GM10847 (cell line): ENCODE data around the gene JAZF1.

Source experiments
- POLR2A ChIP-seq: IDR thresholded peaks from 2 replicates; pipeline ENCODE4 v1.6.1; 2011; ENCODE audit not compliant: insufficient read length; ENCODE audit errors: extremely low read depth

JAZF1 gene

DNA sequence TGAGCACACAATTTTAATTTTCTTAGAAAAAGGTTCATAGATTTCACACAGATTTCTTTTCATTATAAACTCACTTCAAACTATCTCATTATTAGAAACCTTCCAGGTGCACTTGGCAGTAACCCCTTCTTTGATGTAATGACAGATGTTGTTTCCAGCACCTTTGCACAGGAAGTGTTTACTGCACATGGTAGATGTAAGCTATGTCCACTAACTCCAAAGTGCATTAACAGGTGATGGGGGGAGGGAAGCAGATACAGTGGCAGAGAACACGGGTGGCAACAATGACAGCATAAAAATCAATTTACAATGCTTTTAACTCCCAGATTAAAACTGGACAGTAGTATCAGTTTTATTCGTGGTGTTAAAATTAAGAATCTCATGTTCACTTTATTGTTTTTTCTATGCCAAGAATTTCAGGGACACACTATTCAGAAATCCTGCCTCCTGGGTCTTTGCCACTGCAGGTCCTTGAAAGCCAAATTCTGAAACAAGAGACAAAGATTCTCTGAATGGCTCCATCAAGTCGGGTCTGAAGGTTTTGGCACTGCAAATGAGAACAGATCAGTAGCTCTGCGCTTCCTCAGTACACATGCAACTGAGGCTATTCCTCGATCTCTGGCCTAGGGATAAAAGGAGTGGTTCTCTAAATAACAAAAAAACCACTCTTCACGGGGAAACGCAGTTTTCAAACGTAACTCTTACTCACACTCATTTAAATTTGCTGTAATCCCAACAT lies 187.7 kb downstream of the JAZF1 start:
- no peak for TF ChIP-seq POLR2A

GRCh38 chr7:27992097-27992496 lies 188.5 kb downstream of the JAZF1 start:
- no peak for TF ChIP-seq POLR2A

DNA sequence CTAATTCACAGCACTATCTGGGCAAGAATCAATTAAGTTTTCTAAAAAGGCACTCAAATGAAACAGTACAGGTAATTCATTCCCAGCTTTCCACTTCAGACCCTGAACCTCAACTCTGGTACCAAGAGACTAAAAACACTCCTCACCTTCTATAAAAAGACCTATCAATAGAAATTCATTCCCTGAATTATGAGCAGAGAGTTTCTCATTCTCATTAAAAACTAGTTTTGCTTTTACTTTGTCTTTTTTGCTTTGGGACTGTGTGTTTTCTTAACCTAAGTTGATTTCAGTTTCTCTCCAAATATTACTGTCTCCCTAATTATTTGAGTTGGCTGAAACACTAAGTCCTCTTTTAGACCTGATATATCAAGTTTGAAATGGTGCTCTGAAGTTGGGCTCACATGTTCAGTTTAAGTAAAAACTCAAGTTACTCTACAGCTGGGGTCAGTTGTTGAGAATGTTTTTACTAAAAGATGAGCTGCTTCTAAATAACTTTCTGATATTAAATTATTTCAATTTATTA lies 189.5 kb downstream of the JAZF1 start:
- TF ChIP-seq POLR2A = no peak

DNA sequence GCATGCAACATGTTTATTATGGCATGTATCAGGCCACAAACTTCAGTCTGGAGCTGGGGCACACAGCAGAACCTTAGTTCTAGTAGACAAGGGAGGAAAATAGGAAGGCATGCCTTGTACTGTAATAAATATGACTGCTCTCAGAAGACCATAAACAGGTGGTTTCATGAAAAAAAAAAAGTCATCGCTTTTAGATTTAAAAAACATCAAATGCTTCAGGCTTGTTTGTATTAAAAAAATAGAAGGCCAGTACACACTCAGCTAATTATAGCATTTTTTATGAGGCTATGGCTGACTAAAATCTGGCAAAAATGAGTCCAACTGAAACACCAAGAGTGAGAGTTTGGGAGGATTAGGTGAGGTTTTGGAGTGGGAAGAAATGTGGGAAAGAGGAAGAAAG lies 204.1 kb downstream of the JAZF1 start:
- TF ChIP-seq POLR2A = no peak

- TF ChIP-seq POLR2A = no peak
These were observed 207.0 kb downstream of the JAZF1 start for GRCh38 chr7:27973625-27974024.

GRCh38 chr7:27972276-27972675 lies 208.3 kb downstream of the JAZF1 start:
- TF ChIP-seq POLR2A = no peak

DNA sequence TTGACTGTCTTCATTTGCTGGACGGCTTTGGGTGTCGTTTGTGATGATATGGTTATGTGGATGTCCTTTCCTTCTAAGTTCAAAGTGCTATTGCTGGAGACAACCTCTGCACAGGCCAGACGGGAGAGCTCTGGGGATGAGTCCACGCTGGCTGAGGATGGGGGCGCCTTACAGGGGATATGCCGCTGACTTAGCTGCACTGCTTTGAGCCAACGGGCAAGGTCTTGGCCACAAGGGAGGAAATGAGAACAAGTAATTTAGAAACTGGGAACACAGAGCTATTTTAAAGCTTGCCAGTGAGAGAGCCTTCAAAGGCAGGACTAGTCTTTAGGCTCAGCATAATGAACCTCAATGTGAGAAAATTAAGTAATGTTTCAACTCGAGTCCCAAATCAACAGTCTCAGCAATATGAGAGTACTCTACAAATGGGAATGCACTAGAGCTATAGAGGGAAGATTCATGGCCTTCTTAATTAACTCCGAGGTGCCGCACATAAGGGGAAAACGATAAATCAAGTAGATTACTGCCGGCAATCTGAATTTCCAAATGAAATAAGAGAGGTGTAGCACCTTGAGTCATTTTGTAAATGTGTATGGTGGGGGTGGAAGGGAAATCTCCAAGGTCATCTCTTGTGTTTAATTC lies 209.3 kb downstream of the JAZF1 start:
- no peak for TF ChIP-seq POLR2A

- no peak for TF ChIP-seq POLR2A
These were observed 210.2 kb downstream of the JAZF1 start for GRCh38 chr7:27970350-27970749.

DNA sequence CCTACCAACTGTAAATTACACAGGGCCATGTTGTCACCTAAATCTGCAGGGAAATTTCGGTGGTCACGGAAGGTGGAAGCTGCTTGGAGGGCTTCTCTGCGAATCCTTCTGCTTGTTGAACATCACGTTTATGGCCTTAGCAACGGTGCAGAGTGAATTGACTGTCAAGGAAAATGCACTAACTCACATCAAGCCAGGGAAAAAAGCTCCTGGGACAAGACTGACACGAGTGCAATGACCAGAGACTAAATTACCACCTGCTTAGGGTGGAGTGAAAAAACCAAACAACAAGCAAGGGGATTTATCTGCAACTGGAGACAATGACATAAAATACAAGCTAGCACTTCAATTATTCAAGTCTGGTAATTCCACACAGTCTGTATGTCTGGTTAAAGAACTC lies 211.2 kb downstream of the JAZF1 start:
- no peak for TF ChIP-seq POLR2A

DNA sequence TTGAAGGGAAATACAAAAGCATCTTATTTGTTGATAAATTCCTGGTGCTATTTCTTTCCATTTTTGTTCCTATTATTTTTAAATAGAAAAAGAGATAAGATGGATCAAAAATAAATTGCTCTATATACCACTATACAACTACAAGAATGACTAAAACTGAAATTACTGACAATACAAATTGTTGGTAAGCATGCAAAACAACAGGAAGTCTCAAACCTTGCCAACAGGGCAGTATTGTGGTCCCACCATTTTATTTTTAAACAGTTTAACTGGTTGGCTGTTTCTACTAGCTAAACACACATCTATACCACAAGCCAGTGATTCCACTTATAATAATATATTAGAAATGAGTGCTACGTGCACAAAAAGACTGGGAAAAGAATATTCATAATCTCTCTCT lies 213.0 kb downstream of the JAZF1 start:
- TF ChIP-seq POLR2A = no peak

GRCh38 chr7:27966219-27966780 lies 214.3 kb downstream of the JAZF1 start:
- no peak for TF ChIP-seq POLR2A

GRCh38 chr7:27965650-27966049 lies 214.9 kb downstream of the JAZF1 start:
- no peak for TF ChIP-seq POLR2A

DNA sequence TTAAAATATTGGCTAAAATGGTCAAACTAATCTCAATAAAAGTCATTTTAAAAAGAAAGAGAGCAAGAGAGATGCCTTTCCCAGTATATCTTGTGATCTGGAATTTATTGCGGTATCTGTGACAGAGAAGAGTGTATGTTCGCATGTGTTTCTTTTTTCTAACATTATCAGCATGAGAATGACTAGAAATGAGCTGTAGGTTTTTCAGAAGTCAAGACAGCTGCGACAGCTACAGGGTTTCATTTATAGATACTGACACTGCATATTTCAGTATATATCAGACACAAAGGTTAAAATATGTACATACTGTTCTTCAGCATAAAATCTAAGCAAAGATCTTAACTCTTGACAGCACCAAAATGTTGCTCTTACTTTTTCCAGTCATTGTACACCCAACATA lies 215.8 kb downstream of the JAZF1 start:
- TF ChIP-seq POLR2A = no peak

DNA sequence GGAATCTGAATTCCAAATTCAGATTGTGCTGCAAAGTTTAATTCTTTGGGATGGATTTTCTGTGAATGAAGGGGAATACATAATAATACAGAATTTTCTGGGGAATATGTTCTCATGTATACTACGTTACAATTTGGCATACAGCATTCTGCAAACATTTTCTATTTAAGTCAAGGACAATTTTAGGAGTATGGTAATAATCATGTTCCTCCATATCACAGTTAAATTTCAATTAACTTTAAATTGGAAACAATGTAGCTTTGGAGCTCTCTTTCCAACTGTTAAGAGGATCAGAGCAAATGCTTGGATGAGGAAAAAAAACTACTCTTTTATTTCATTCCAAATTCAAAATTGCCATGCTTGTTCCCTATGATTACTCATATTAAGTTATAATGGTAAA lies 217.5 kb downstream of the JAZF1 start:
- no peak for TF ChIP-seq POLR2A

DNA sequence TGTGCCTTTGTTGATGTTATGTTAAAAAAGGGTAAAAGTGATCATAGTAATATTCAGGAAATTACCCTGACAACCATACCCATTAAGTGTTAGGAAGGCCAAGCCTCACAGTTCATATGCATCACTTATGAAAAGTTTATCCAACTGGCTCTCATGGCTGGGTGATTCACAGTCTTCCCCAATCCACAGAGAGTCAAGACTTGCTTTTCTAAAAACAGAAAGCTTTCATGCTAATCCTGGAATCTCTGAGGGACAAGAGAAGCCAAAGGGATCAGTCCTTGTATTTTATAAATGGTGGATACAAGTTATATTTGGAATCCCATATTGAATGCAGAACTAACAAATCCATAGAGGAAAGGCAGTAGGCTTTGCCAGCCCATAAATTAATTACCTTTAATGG lies 218.3 kb downstream of the JAZF1 start:
- TF ChIP-seq POLR2A = no peak

DNA sequence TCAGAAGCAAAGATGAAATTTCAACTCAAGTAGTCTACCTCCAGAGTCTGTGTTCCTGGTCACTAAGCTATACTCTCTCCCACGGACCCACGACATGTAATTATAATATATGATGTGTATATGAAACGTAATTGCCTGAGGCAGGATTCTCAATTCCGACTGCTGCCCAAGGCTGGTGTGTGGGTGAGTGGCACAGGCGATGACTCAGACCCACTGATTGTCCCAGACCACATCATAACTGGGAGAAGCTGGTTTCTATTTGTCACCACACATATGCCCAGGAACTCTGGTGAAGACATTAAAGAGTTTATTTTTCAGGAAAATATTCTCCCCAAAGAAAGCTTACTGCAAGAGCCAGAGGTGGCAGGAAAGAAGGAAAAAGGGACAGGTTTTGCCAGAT lies 219.3 kb downstream of the JAZF1 start:
- no peak for TF ChIP-seq POLR2A
